Stimulated activated CD8-positive, alpha-beta memory T cell treated with anti-CD3 and anti-CD28 coated beads, Interleukin-7, amount 100 ng/mL, for 1 hour (primary cell): ENCODE measurements around the gene FGF19.

Experiments used
- DNase-seq, 2 donors: peaks; one replicate each; pipeline ENCODE4 v3.0.0-alpha.2; 2020; ENCODE audit warnings: low read depth in 2 of 2

Gene FGF19

GRCh38 chr11:69718147-69718546 lies 14.3 kb upstream of the FGF19 start:
- DNase-seq: no peak

GRCh38 chr11:69716891-69717747 lies 13.3 kb upstream of the FGF19 start:
- DNase-seq: no peak

- DNase-seq: no peak
Measured at GRCh38 chr11:69716099-69716498, 12.3 kb upstream of the FGF19 start.

DNA sequence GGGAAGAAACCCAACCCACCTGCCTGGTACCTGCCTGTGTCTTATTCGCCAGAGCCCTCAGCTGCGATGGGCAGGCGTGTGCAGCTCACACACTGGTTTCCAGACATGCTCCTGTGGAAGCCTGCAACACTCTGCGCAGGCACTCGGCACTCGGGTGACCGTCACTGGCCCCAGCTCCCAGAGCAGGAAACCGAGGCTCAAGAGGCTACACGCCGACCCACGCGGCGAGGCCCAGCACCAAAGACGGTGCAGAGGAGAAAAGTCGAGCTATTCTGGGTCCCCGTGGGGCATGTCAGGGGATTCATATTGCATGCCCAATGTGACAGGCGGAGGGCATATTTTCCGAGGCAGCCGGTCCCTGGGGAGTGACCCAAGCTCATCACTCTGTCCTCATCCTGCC lies 11.6 kb upstream of the FGF19 start:
- no peak for DNase-seq

- no peak for DNase-seq
Measured at GRCh38 chr11:69711822-69712801, 8.3 kb upstream of the FGF19 start.

- DNase-seq: no peak
Measured at GRCh38 chr11:69708736-69709401, 5.0 kb upstream of the FGF19 start.

DNA sequence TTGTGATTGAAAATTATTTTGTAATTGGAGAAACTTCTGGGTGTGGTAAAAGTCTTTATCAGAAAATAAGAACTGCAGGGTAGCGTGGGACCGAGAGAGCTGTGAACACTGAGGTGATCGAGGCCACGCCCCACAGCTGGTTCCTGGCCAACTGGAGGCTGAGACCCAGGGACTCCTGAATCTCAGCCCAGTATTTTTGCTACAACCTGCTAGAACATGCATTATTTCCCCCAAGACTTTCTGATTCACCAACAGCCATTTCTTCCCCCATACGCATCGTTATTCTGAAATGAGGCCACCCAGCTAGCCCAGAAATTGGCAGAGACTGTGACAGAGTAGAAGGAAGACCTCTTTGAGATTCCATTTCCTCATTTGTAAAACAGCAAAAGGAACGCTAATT lies 3.4 kb upstream of the FGF19 start:
- DNase-seq: no peak

DNA sequence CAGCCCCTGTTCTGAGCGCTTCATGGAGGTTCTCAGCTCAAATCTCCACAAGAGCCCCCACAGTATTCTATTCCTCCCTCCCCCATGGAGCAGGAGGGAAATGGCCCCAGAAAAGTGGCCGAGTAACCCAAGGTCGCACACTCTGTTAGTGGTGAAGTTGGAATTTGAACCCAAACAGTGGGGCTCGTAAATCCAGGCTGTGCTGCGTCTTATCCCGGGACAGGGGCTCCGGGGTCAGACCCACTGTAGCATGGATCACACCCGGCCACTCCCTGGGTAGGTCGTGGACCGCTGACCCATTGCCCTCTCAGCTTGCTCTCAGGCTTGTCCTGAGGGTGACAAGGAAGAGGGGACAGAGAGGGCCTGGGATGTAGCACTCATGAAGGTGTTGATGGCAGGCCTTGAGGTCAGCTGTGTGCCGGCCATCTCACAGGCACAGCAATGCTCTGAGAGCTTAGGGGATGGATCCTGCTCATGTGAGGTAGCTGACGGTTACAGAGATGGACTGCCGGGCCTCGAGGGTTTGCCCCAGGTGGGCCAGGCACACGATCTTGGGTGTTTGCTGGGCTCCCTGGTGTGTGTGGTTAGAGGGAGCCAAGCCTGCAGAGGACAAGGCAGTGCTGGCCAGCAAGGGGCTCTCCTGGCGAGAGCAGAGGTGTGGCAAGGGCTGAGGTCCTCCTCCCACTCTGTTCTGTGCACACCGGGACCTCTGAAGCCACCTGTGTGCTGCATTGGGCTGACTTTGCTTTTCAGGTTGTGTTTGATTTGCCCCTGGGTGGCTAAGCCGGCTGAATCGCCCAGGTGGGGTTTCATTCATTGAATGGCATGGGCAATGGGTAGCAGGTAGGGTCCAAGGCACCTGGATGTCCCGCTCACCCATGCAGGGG lies 2.3 kb upstream of the FGF19 start:
- DNase-seq: no peak

GRCh38 chr11:69705351-69705811 lies 1.6 kb upstream of the FGF19 start:
- DNase-seq: no peak

- DNase-seq: no peak
Measured at GRCh38 chr11:69704508-69705253, 859 bp upstream of the FGF19 start.

DNA sequence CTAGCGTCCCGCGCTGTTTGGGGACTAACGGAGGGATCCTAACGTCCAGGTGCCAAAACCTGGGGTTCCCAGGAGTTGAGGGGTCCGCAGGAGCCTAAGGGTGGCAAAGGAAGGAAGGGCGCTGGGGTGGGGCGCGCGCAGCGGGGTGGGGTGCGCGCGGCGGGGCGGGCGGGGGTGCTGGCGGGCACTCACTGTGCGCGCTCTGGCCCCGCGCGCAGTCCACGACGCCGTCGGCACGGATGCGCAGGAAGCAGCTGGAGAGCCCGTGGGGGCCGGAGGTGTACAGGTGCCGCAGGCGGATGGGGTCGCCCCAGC lies 412 bp downstream of the FGF19 start:
- no peak for DNase-seq

- no peak for DNase-seq
Measured at GRCh38 chr11:69702769-69703452, 911 bp downstream of the FGF19 start.

GRCh38 chr11:69702239-69702691 lies 1.6 kb downstream of the FGF19 start:
- DNase-seq: no peak

DNA sequence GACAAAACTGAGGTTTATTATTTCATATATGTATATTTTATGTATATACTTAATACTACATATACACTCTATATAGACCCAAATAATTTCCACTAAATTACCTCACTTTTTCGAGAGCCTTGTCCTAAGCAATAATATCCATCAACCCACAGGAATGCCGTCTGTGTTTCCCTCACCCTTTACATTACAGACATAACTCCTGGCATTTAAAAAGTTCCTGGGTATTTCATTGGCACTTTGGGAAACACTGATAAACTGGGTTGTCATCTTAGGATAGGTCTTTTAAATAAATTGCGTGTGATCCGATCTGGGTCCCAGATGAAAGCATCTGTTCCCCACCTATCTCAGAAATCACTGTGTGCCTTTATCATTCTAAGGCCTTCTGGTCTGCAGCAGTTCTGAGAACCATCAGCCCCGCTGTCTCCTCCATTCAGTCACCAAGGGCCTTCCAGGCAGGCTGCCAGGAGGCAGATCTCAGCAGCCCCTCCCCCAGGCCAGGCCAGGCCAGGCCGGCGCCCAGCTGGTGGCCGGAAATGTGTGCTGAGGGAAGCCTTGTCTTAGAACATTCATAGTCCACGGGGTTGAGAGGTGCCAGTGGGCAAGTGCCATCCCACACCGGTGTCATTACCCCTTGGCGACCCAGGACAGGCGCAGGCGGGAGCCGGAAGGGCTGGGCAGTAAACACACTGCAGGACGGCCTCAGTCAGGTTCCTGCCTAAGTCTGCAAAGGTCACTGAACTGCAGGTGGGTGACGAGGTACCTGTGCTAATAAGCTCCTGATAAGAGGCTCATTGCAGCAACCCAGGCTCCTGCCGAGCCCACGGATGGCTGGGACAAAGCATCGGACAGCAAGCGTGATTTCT lies 3.3 kb downstream of the FGF19 start:
- no peak for DNase-seq

- no peak for DNase-seq
Measured at GRCh38 chr11:69699213-69699612, 4.6 kb downstream of the FGF19 start.

DNA sequence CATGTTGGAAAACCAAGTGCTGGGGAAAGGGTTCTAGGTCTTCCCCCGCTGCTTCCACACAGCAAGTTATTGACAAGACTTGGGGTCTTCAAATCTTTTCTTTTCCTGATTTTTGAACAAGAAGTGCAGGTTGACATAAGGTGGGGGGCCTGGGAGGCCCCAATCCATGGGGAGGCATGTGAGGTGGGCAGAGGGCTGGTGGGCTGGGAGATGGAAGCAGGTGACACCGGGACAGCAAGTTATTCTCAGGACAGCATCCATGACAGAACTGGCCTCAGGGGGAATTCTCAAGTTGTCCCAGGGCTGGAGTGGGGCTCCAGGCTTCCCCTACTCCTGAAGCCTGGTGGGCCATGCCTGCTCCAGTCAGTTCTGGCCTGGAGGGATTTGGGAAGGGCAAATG lies 5.5 kb downstream of the FGF19 start:
- DNase-seq: no peak

DNA sequence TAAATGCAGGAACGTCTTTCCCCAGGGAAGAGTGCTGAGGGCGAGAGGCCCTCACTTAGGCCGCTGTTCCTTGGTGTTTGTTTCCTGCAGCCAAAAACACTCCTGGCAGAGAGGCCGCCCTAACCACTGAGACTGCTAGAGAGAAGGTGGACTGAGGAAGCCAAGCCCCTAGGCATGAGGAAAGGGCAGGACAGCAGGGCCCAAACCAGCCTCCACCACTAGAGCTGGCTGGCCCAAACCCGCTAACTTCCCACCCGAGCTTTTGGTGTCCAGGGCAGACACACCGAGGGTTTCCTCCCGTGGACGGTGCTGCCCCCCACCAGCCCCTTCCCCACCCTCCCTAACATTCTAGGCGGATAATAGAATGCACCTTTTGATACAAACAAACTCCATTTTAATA lies 6.0 kb downstream of the FGF19 start:
- DNase-seq: no peak

DNA sequence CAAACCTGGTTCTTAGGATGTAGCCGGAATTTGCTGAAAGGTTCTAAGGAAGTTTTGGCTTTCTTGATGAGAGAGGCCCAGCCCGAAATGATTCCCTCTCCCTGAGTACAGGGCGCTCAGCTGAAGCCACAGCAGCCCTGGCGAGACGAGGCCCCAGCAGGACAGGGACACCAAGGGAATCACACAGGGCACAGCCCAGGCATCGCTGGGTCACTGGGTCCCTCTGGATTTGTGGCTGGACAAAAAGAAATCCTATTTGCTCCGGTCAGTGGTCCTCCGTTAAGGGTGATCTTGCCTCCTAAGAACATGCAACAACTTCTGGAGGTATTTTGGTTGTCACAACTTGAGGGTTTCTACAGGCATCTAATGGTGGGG lies 6.4 kb downstream of the FGF19 start:
- DNase-seq: no peak
